K562 (cell line): ENCODE results near the gene GFOD1. TPM values are rescaled to one million over a fixed set of nuclear protein-coding genes. Genes with fewer than 3 reads are reported as not detected.

Experiments
- ARHGAP35 ChIP-seq: fragments of 450-650 bp; IDR thresholded peaks from 2 replicates; pipeline ENCODE4 v1.6.1; 2018; ENCODE audit not compliant: partially characterized antibody
- HDAC8 ChIP-seq: fragments of 450-650 bp; IDR thresholded peaks from 2 replicates; pipeline ENCODE4 v1.6.1; 2016; ENCODE audit warnings: mild to moderate bottlenecking, missing genetic modification characterization, moderate library complexity, missing compliant biosample characterization
- MXI1 ChIP-seq: IDR thresholded peaks from 2 replicates; pipeline ENCODE4 v1.6.1; 2011; ENCODE audit warnings: low read depth, mild to moderate bottlenecking, improper control_type of control experiment, low read length
- MYNN ChIP-seq, 2 experiments: sonication (generic); formaldehyde crosslinking in 1 of 2; IDR thresholded peaks; 2 replicates each; pipeline versions ENCODE4 v1.5.0 to v1.6.1; 2016 to 2020; ENCODE audit warnings: antibody characterized with exemption in 1 of 2, missing genetic modification reagents in 1 of 2
- PATZ1 ChIP-seq: fragments of 250-450 bp; sonication (Bioruptor Pico); IDR thresholded peaks from 2 replicates; pipeline ENCODE4 v1.5.0; 2020; ENCODE audit warnings: mild to moderate bottlenecking, borderline replicate concordance
- PHB2 ChIP-seq: fragments of 450-650 bp; IDR thresholded peaks from 2 replicates; pipeline ENCODE4 v1.6.1; 2017; ENCODE audit warnings: low read depth
- POLR3G ChIP-seq: IDR thresholded peaks from 2 replicates; pipeline ENCODE4 v1.6.1; 2011; ENCODE audit not compliant: insufficient read length, insufficient replicate concordance; ENCODE audit errors: extremely low read depth
- SAFB ChIP-seq: fragments of 200-400 bp; formaldehyde crosslinking; IDR thresholded peaks from 2 replicates; pipeline ENCODE4 v1.6.1; 2017; ENCODE audit warnings: low read depth, low read length, borderline replicate concordance
- SFPQ ChIP-seq: fragments of 200-400 bp; formaldehyde crosslinking; IDR thresholded peaks from 2 replicates; pipeline ENCODE4 v1.6.1; 2017; ENCODE audit warnings: mild to moderate bottlenecking, low read depth, low read length, moderate library complexity
- SIRT6 ChIP-seq: IDR thresholded peaks from one replicate; pipeline ENCODE4 v1.6.1; 2012; ENCODE audit warnings: low read depth, mild to moderate bottlenecking, control low read depth, inconsistent platforms, low read length, moderate library complexity
- polyA plus RNA-seq, 8 experiments: library from polyadenylated mRNA; depleted of rRNA in 4 of 8; stranded (reverse) in 5 of 8; unstranded in 3 of 8; fragments of >200 nt; fragmentation: Nextera tagmentation in 2 of 8; fragmentation: Illumina TruSeq in 1 of 8; extraction: Ambion mirVana in 2 of 8; extraction: Trizol in 1 of 8; gene quantifications; 2 replicates each; pipeline versions ENCODE4 v1.2.1 to v1.2.3, GENCODE V29; 2011 to 2014; ENCODE audit warnings: inconsistent platforms in 1 of 8, missing spikeins in 1 of 8
- total RNA-seq, 7 experiments: library from RNA; depleted of rRNA in 6 of 7; stranded (reverse); fragments of >200 nt in 6 of 7; fragmentation: Illumina TruSeq in 2 of 7; extraction: Trizol in 2 of 7; gene quantifications; 2 replicates each; pipeline versions ENCODE4 v1.2.1 to v1.2.3, GENCODE V29; 2011 to 2021; ENCODE audit warnings: low replicate concordance in 1 of 7
- TF ChIP-seq, protein P1 (sequence below): sonication (generic); formaldehyde crosslinking; IDR thresholded peaks from 2 replicates; pipeline ENCODE4 v1.8.1; 2023; ENCODE audit warnings: missing genetic modification reagents, mild to moderate bottlenecking, borderline replicate concordance
- TF ChIP-seq, protein P2 (sequence below): fragments of 200-800 bp; sonication (Bioruptor generic); IDR thresholded peaks from 2 replicates; pipeline ENCODE4 v1.6.1; 2017; ENCODE audit warnings: missing genetic modification characterization, missing compliant biosample characterization
- TF ChIP-seq, protein P3 (sequence below): fragments of 250-450 bp; sonication (Bioruptor Pico); IDR thresholded peaks from 2 replicates; pipeline ENCODE4 v1.8.0; 2021; ENCODE audit warnings: borderline replicate concordance, mild to moderate bottlenecking, moderate library complexity; ENCODE audit not compliant: poor library complexity, severe bottlenecking

Gene GFOD1
- total and polyA plus RNA-seq, 9 of the 15 experiments (the other 6 are each of a cell fraction or from before 2014, with no cell fraction given) = 3.8 to 12.0 (median 8.2) TPM

GRCh38 chr6:13395272-13396237 is 91.8 kb downstream of the GFOD1 start (continued):
- TF ChIP-seq, protein P1, sequence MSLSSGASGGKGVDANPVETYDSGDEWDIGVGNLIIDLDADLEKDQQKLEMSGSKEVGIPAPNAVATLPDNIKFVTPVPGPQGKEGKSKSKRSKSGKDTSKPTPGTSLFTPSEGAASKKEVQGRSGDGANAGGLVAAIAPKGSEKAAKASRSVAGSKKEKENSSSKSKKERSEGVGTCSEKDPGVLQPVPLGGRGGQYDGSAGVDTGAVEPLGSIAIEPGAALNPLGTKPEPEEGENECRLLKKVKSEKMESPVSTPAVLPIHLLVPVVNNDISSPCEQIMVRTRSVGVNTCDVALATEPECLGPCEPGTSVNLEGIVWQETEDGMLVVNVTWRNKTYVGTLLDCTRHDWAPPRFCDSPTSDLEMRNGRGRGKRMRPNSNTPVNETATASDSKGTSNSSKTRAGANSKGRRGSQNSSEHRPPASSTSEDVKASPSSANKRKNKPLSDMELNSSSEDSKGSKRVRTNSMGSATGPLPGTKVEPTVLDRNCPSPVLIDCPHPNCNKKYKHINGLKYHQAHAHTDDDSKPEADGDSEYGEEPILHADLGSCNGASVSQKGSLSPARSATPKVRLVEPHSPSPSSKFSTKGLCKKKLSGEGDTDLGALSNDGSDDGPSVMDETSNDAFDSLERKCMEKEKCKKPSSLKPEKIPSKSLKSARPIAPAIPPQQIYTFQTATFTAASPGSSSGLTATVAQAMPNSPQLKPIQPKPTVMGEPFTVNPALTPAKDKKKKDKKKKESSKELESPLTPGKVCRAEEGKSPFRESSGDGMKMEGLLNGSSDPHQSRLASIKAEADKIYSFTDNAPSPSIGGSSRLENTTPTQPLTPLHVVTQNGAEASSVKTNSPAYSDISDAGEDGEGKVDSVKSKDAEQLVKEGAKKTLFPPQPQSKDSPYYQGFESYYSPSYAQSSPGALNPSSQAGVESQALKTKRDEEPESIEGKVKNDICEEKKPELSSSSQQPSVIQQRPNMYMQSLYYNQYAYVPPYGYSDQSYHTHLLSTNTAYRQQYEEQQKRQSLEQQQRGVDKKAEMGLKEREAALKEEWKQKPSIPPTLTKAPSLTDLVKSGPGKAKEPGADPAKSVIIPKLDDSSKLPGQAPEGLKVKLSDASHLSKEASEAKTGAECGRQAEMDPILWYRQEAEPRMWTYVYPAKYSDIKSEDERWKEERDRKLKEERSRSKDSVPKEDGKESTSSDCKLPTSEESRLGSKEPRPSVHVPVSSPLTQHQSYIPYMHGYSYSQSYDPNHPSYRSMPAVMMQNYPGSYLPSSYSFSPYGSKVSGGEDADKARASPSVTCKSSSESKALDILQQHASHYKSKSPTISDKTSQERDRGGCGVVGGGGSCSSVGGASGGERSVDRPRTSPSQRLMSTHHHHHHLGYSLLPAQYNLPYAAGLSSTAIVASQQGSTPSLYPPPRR (CRISPR knock-in tag) = 0 out of 2 replicates have a peak, but pooled peaks have one; percentile 27
- TF ChIP-seq ARHGAP35 = peak; percentile 15
- no peak for TF ChIP-seq HDAC8 (tag)
- no peak for TF ChIP-seq SFPQ
- TF ChIP-seq, protein P2, sequence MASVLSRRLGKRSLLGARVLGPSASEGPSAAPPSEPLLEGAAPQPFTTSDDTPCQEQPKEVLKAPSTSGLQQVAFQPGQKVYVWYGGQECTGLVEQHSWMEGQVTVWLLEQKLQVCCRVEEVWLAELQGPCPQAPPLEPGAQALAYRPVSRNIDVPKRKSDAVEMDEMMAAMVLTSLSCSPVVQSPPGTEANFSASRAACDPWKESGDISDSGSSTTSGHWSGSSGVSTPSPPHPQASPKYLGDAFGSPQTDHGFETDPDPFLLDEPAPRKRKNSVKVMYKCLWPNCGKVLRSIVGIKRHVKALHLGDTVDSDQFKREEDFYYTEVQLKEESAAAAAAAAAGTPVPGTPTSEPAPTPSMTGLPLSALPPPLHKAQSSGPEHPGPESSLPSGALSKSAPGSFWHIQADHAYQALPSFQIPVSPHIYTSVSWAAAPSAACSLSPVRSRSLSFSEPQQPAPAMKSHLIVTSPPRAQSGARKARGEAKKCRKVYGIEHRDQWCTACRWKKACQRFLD (CRISPR knock-in tag) = peak; percentile 85
- TF ChIP-seq SAFB = no peak
- TF ChIP-seq PATZ1 (CRISPR knock-in tag) = no peak
- peak; percentile 52; the same call in 1 of the 2 replicates for TF ChIP-seq MYNN (IDR thresholded peaks at IDR 0.05)
- TF ChIP-seq MYNN (CRISPR knock-in tag; IDR thresholded peaks at IDR 0.05) = no peak
- TF ChIP-seq, protein P3, sequence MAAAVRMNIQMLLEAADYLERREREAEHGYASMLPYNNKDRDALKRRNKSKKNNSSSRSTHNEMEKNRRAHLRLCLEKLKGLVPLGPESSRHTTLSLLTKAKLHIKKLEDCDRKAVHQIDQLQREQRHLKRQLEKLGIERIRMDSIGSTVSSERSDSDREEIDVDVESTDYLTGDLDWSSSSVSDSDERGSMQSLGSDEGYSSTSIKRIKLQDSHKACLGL (CRISPR knock-in tag) = no peak
- TF ChIP-seq SIRT6 = no peak
- TF ChIP-seq PHB2 = peak; percentile 65
- TF ChIP-seq MXI1 = 0 out of 2 replicates have a peak, but pooled peaks have one; percentile 15
- TF ChIP-seq POLR3G = no peak
